Measurements from ENCODE around the gene C4orf54. TPM values are rescaled to one million over a fixed set of nuclear protein-coding genes. Genes with fewer than 3 reads are reported as not detected.

Gene C4orf54
- total RNA-seq, 1 experiment from 2014 or later = not detected

DNA sequence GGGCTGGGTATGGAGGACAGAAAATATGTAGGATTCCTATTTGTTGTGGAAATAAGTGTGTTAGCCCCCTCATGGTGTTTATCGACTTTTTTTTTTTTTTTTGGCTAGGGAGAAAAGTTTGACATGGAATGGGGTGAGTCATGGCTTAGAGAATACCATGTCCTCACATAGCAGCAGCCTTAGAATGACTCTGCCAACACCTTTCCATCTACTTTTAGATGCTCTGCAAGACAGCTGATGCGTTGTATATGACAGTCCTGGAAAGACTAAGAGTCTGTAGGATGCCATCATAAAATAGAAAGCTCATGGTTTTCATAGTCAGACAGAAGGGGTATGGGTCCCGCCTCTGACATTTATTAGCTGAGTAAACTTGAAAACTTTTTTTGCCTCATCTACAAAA, 45.3 kb downstream of the C4orf54 start:
- no TSS peak for BruUV-seq (replicated peaks)
- no peaks in the 10 kb centered on the region for H3K4me1 ChIP-seq (ENCODE audit: control insufficient read depth, insufficient read depth, low read length)
- no peaks in the 10 kb centered on the region for H3K9me3 ChIP-seq (ENCODE audit: control insufficient read depth, insufficient read depth, low read depth, low read length)
- DNase-seq (ENCODE audit: low read depth, low spot score) (no peak), ATAC-seq (no peak)
- H3K27me3 ChIP-seq (ENCODE audit: control insufficient read depth, insufficient read depth, low read length) = no peaks in the 10 kb centered on the region
- no peak for TF ChIP-seq SIN3A (IDR thresholded peaks at IDR 0.05; ENCODE audit: borderline replicate concordance, insufficient read depth, low read depth, low read length)
- no peak for TF ChIP-seq POLR2AphosphoS5 (IDR thresholded peaks at IDR 0.05; ENCODE audit: low read depth, low read length)
- TF ChIP-seq, protein P1, sequence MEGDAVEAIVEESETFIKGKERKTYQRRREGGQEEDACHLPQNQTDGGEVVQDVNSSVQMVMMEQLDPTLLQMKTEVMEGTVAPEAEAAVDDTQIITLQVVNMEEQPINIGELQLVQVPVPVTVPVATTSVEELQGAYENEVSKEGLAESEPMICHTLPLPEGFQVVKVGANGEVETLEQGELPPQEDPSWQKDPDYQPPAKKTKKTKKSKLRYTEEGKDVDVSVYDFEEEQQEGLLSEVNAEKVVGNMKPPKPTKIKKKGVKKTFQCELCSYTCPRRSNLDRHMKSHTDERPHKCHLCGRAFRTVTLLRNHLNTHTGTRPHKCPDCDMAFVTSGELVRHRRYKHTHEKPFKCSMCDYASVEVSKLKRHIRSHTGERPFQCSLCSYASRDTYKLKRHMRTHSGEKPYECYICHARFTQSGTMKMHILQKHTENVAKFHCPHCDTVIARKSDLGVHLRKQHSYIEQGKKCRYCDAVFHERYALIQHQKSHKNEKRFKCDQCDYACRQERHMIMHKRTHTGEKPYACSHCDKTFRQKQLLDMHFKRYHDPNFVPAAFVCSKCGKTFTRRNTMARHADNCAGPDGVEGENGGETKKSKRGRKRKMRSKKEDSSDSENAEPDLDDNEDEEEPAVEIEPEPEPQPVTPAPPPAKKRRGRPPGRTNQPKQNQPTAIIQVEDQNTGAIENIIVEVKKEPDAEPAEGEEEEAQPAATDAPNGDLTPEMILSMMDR (IDR thresholded peaks at IDR 0.05) = no peak
- TF ChIP-seq, protein P2, sequence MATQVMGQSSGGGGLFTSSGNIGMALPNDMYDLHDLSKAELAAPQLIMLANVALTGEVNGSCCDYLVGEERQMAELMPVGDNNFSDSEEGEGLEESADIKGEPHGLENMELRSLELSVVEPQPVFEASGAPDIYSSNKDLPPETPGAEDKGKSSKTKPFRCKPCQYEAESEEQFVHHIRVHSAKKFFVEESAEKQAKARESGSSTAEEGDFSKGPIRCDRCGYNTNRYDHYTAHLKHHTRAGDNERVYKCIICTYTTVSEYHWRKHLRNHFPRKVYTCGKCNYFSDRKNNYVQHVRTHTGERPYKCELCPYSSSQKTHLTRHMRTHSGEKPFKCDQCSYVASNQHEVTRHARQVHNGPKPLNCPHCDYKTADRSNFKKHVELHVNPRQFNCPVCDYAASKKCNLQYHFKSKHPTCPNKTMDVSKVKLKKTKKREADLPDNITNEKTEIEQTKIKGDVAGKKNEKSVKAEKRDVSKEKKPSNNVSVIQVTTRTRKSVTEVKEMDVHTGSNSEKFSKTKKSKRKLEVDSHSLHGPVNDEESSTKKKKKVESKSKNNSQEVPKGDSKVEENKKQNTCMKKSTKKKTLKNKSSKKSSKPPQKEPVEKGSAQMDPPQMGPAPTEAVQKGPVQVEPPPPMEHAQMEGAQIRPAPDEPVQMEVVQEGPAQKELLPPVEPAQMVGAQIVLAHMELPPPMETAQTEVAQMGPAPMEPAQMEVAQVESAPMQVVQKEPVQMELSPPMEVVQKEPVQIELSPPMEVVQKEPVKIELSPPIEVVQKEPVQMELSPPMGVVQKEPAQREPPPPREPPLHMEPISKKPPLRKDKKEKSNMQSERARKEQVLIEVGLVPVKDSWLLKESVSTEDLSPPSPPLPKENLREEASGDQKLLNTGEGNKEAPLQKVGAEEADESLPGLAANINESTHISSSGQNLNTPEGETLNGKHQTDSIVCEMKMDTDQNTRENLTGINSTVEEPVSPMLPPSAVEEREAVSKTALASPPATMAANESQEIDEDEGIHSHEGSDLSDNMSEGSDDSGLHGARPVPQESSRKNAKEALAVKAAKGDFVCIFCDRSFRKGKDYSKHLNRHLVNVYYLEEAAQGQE (IDR thresholded peaks at IDR 0.05; ENCODE audit: insufficient read depth in 1 of 2, low read depth in 2 of 2, low read length in 1 of 2) = no peak
- TF ChIP-seq TCF7L2 (IDR thresholded peaks at IDR 0.05; ENCODE audit: low read depth, low read length) = no peak
- POLR2A ChIA-PET = no interaction called here
- H3K4me3 ChIP-seq (ENCODE audit: low read depth in 2 of 2, low read length in 2 of 2) = no peak overlapping the region
- CTCF ChIA-PET = no interaction called here
- no peak overlapping the region for H3K27ac ChIP-seq (ENCODE audit: low read length)
- intact Hi-C loops (cut with micrococcal nuclease; ENCODE audit: unreplicated experiment) = no loop called here
- in situ Hi-C loops (cut with HindIII; ENCODE audit: low pct_unique_long_range_greater_than_20kb, low sequenced_read_pairs) = no loop called here
- H3K36me3 ChIP-seq (ENCODE audit: control insufficient read depth, insufficient read depth, low read length) = no peaks in the 10 kb centered on the region; the same call in 1 of the 2 replicates

DNA sequence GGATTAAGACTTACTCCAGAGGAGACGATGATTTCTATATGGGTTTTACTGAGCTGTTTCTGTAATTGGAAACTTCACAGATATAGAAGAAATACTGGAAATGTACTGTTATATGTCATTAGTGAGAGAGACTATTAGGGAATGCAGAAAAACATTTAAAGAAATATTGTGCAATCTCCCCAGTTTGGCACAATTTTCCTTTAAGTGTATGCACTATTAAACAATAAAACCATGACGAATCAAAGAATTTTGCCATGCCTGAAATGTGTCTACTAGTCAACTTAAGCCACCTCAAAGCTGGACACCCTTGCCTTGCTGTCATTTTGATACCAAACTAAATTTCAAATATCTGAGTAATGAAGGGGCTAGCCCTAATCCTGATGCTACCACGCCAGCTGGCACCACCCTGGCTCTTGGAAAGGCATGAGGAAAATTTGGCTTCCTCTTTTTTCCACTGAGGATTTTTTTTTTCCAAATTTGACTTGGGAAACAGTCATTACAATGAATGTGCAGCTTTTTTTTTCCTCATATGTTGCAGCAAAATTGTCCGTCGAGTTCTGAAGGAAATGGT, 46.9 kb downstream of the C4orf54 start:
- POLR2A ChIA-PET = no interaction called here

More for the DNA sequence above, 46.9 kb downstream of the C4orf54 start:
- in situ Hi-C loops (cut with HindIII; ENCODE audit: low pct_unique_long_range_greater_than_20kb, low sequenced_read_pairs) = no loop called here
- no peaks in the 10 kb centered on the region for H3K27me3 ChIP-seq (ENCODE audit: control insufficient read depth, insufficient read depth, low read length)
- no peaks in the 10 kb centered on the region for H3K9me3 ChIP-seq (ENCODE audit: control insufficient read depth, insufficient read depth, low read depth, low read length)
- H3K4me1 ChIP-seq (ENCODE audit: control insufficient read depth, insufficient read depth, low read length) = no peaks in the 10 kb centered on the region
- CTCF ChIA-PET = no interaction called here
- intact Hi-C loops (cut with micrococcal nuclease; ENCODE audit: unreplicated experiment) = no loop called here
- no peak overlapping the region for H3K27ac ChIP-seq (ENCODE audit: low read length)
- BruUV-seq (replicated peaks) = no TSS peak
- ATAC-seq (no peak), DNase-seq (ENCODE audit: low read depth, low spot score) (no peak)
- no peaks in the 10 kb centered on the region; the same call in 1 of the 2 replicates for H3K36me3 ChIP-seq (ENCODE audit: control insufficient read depth, insufficient read depth, low read length)
- TF ChIP-seq, protein P1 (IDR thresholded peaks at IDR 0.05) = no peak
- TF ChIP-seq SIN3A (IDR thresholded peaks at IDR 0.05; ENCODE audit: borderline replicate concordance, insufficient read depth, low read depth, low read length) = no peak
- no peak for TF ChIP-seq TCF7L2 (IDR thresholded peaks at IDR 0.05; ENCODE audit: low read depth, low read length)
- no peak for TF ChIP-seq POLR2AphosphoS5 (IDR thresholded peaks at IDR 0.05; ENCODE audit: low read depth, low read length)
- TF ChIP-seq, protein P2 (IDR thresholded peaks at IDR 0.05; ENCODE audit: insufficient read depth in 1 of 2, low read depth in 2 of 2, low read length in 1 of 2) = no peak
- no peak overlapping the region for H3K4me3 ChIP-seq (ENCODE audit: low read depth in 2 of 2, low read length in 2 of 2)
